Ecto neural progenitor cell (in vitro differentiated cells): ENCODE results near the gene PLXNB1.
"Not testable (repeated sequence)": the region's sequence is repeated elsewhere in the genome, so short reads cannot be mapped to it uniquely, and the experiment has no call there.

ENCODE experiments used
- DNase-seq: peaks from one replicate; pipeline ENCODE4 v3.0.0-alpha.2; 2018; ENCODE audit warnings: low spot score

The PLXNB1 gene, protein sequence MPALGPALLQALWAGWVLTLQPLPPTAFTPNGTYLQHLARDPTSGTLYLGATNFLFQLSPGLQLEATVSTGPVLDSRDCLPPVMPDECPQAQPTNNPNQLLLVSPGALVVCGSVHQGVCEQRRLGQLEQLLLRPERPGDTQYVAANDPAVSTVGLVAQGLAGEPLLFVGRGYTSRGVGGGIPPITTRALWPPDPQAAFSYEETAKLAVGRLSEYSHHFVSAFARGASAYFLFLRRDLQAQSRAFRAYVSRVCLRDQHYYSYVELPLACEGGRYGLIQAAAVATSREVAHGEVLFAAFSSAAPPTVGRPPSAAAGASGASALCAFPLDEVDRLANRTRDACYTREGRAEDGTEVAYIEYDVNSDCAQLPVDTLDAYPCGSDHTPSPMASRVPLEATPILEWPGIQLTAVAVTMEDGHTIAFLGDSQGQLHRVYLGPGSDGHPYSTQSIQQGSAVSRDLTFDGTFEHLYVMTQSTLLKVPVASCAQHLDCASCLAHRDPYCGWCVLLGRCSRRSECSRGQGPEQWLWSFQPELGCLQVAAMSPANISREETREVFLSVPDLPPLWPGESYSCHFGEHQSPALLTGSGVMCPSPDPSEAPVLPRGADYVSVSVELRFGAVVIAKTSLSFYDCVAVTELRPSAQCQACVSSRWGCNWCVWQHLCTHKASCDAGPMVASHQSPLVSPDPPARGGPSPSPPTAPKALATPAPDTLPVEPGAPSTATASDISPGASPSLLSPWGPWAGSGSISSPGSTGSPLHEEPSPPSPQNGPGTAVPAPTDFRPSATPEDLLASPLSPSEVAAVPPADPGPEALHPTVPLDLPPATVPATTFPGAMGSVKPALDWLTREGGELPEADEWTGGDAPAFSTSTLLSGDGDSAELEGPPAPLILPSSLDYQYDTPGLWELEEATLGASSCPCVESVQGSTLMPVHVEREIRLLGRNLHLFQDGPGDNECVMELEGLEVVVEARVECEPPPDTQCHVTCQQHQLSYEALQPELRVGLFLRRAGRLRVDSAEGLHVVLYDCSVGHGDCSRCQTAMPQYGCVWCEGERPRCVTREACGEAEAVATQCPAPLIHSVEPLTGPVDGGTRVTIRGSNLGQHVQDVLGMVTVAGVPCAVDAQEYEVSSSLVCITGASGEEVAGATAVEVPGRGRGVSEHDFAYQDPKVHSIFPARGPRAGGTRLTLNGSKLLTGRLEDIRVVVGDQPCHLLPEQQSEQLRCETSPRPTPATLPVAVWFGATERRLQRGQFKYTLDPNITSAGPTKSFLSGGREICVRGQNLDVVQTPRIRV (N-terminal part only)

DNA sequence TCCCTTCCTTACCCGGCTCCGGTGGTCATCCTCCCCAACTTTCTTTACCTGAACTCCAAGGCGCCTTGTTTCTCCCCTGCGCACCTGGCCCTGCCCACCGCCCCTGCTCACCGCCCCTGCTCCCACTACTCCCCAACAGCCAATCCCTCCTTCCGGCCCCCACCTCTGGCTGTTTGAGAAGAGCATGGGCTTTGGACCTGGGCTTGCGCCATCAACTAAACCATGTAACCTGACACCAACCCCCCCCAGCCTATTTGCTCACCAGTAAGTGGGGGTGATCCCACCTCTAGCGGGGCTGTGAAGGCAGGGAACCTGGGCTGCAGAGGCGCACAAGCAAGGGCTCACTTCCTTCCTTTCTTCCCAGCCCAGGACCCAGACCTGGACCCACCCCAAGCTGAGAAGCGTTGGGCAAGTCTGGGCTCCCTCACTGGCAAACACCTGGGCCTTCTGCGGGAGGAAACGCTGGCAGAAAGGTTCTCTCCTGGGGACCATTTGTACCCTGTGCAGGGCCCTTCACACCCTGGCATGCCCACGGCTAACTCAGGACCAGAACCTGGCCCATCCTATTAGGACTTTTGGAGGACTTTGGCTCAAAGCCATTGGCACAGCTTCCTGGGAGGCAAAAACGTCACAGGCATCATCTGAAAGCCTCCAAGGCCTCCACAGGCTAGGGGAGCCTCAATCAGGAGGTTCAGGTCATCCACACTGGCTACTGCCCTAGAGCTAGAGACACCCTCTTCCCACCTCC lies at the start of gene PLXNB1:
Gene PLXNB1, minus strand, starts transcription at position 127 of the 748 bp plus-strand sequence. CDS start 5,475 bp downstream, outside the sequence.
- DNase-seq = peak; percentile 81

DNA sequence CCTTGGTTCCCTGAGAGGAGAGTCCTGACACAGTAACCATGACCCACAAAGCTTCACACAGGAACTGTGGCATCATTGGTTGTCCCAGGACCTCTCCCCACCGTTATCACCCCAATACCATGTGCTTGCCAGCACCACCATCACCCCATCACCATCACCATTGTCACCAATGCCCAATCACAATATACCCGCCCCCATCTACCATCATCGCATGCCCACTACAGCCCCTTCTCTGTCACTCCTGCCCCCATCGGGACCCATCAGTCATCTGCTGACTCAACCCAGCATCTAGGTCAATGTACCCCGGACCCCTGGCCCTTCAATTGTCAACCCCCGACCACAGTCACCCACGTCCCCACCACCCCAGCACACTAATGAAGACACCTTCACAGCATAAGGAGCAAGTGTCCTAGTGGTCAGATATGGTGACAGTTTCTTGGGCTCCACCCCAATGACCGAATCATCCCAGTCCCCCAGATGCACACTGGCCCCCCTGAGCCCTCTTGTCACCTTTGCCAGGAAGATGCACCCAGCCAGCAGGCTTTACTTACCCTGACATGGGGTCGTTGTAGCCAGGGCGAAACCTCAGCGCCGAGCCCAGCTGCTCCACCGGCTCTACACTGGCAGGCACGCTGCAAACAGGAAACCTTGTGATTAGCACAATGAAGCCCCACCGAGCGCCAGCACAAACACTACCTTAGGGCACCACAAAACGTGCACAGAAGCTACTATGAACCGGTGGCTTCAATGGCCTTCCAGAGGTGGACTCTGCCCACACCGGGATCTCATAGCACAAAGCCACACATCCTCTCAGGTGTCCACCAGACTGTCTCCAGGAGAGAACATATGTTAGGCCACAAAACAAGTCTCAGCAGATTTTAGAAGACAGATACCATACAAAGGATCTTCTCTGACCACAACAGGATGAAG lies 49.0 kb upstream of the PLXNB1 start:
- no peak for DNase-seq

DNA sequence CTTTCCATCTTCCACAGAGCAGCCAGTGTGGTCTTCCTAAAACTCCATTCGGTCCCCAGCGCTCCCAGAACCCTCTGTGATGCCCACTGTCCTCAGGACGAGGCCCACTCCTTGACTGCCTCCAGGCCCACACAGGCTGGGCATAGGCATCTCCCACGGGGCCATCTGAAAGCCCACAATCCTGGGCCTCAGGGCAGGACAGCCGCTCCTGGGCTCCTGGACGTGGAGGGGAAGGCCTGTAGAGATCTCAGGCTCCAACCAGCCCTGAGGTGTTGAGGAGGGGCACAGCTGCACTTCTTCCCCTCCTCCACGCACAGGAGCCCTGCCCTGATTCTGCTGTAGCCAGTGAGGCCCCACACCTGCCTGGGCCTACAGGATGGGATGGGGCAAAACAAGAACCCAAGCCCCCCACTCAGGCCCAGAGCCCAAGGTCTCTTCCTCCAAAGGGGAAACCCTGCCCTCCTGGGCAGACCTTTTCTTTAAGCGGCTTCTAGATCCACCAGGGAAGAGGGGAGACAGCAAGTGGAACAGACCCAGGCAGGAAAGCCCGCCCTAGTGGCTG lies 48.2 kb upstream of the PLXNB1 start:
- peak; percentile 46 for DNase-seq

DNA sequence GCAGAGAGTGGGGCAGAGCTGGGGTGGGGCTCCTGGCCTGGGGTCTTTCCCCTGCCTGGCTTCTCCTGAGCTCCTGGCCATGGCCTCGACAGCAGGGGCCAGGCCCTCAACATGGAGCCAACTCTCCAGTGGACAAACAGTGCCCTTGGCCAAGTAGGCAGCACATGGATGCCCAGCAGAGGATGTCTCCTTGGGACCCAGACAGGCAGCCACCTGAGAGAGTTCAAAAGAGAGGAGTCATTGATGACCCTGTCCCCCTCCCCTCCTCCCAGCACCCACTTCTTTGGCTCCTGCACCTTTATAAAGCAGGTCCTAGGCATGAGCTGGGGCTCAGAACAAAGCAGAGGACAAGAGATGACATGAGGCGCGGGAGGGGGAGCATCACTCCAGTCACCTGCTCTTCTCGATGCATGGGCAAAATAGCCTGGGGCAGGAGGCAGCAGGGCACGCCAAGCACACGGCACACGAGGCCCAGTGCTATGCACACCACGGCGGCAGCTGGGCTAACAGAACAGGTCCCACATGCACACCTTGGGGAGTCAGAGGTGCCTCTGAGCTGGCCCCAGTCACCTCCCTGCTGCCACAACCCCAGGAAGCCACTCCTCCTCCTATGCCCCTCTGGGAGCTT lies 46.7 kb upstream of the PLXNB1 start:
- DNase-seq = no peak

DNA sequence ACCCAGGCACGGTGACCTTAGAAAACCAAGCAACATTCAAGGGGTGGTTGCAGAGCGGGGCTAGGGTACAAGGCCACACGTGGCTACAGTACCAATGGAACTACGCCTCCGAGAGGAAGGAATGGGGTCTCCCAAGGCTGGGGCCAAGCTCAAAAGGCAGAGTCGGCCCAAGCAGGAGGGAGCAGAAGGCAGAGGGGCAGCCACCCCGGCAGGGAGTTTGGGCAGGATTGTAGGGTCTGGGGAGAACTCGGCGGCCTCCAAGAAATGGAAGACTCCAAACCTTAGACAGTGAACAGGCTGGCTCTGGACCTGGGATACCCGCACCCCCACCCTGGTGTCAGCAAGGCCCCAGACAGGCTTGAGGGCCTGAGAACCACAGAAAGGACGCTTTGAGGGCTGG lies 45.3 kb upstream of the PLXNB1 start:
- DNase-seq = no peak

DNA sequence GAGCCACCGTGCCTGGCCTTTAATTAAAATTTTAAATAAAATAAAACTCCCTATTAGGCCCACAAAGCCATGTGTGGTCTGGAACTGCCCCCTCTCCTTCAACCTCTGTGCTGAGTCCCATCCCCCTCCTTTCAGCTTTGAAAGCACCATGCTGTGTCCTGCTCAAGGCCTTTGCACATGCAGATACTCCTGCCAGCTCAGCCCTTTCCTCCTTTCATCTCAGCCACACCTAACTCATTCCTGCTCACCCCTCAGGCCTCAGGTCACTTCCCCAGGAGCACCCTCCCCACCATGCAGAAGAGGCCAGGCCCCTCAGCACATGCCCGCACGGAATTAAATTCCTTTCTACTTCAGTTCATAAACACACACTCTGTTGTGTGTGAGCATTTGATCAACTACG lies 44.7 kb upstream of the PLXNB1 start:
- no peak for DNase-seq

DNA sequence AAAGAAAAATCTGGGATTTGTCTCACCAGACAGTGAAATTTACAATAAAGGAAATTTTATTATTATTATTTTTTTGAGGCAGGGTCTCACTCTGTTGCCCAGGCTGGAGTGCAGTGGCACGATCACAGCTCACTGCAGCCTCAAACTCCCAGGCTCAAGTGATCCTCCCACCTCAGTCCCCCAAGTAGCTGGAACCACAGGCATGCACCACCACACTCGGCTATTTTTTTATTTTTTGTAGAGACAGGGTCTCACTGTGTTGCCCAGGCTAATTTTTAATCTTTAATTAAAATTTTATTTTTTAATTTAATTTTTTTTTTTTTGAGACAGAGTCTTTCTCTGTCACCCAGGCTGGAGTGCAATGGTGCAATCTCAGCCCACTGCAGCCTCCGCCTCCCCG lies 44.1 kb upstream of the PLXNB1 start:
- DNase-seq = not testable (repeated sequence)

DNA sequence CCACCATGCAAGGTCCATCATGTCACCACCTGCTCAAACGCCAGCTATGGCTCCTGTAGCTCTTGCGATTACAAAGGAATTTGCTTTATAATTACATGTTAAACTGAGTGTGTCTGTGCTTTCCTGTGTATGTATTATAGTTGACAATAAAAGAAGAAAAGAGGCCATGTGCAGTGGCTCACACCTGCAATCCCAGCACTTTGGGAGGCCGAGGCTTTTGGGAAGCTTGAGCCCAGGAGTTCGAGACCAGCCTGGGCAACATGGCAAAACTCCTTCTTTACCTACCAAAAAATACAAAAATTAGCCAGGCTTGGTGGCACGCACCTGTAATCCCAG lies 43.7 kb upstream of the PLXNB1 start:
- DNase-seq = no peak

DNA sequence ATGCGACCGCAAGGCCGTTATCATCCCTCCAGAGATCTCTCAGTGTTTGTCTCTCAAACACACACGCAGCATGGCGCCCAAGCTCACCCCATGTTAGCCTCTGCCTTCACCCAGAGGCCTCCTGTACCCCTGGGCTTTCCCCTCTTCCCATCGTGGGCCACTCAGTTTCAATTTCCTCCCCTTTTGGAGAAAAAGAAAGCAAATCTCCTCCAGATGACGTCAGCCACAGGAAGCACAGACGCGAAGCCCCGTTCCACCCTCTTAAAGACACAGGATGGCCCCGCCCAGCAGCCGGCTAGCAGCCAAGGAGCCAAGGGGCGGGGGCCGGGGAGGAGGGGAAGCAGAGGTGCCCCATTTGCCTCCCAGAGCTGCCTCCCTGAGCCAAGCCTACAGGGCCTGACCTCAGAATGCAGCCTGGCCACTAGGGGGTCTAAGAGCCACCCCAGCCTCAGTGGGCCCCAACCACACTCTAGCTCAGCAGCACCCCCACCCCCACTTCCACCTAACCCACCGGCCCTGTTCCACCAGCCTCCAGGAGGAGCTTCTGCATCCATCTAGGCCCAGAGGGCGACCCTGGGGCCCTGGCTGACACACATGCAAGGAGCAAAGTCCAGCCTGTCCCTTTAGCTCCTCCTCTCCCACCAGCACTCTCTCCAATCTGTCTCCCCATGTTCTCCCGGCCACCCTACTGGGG lies 43.2 kb upstream of the PLXNB1 start:
- DNase-seq = peak; percentile 94

DNA sequence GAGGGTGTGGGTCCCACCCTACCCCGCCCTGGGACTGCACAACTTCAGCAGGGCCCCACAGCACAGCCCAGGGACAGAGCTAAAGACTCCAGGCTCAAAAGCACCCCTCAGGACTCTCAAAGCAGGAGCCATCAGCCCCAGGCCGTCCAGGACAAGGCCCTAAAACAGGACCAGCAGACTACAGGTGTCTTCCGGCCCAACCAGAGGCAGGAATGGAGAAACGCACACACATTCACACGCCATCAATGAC lies 42.7 kb upstream of the PLXNB1 start:
- DNase-seq = no peak

DNA sequence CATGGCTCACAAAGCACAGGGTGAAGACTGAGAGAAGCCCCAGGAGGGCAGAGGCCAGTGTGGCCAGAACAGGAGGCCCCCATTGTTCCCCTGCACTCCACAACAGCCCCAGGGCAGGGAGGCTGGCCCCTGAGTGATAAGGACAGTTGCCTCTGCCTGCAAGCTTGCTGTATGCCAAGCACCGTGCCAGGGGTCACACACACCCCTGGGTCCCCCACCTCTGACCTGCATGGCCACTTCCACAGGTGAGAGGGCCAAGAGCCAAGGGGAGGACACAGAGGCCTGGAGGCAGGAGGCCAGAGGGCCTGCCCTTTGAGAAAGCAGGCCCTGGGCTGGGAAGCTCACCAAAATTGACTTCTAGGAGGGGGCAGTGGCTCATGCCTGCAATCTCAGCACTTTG lies 40.4 kb upstream of the PLXNB1 start:
- DNase-seq = no peak

DNA sequence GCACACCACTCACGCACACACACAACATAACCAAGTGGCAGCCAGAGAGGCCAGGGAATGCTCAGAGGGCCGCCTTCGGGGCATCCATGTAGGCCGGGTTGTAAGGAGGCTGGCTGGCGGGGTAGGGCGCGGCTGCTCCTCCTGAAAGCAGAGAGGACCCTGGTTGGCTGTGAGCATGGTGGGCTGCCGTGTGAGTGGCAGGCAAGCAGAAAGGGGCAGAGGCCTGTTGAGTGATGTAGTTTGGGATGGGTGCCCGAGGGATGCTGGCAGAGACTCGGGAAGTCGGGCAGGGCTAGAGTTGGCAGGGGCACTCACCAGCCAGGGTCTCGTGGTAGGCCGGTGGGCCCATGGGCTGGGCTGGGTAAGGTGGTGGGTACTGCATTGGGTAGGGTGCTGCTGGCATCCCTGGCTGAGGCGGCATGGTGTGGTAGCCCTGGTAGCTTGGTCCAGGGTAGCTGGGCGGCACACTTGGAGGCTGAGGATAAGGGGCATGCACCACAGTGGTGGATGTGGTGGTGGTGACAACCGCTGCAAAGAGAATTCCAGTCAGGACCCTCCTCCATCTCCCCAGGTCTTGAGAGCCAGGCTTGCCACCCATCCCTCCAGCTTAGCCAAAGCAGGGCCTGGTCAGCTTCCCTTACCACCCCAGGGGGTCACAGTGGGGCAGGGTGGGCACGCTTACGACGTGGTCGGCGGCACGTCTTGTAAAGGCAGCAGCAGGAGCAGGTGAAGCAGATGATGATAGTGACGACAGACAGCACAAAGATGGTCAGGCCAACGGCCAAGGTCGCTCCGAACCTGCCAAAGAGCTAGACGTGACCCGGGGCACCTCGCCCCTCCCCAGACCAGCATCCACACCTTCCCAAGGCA lies 39.4 kb upstream of the PLXNB1 start:
- DNase-seq = no peak

DNA sequence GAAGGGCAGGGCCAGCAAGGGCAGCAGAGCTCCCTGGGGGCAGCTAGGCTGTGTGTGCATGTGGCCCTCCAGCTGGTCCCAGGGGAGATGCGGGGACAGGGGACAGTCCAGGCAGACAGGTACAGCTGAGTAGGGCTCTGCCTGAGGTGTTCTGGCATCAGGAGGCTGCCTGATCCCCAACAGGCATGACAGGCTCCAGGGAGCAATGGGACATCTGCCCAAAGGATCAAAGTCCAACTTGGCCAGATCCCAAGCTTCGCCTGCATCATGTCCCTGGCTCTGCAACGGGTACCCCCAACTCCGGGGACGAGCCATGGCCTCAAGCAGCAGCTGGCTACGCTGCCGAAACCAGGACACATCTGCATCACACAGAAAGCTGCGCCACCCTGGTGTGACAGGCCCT lies 38.4 kb upstream of the PLXNB1 start:
- no peak for DNase-seq

DNA sequence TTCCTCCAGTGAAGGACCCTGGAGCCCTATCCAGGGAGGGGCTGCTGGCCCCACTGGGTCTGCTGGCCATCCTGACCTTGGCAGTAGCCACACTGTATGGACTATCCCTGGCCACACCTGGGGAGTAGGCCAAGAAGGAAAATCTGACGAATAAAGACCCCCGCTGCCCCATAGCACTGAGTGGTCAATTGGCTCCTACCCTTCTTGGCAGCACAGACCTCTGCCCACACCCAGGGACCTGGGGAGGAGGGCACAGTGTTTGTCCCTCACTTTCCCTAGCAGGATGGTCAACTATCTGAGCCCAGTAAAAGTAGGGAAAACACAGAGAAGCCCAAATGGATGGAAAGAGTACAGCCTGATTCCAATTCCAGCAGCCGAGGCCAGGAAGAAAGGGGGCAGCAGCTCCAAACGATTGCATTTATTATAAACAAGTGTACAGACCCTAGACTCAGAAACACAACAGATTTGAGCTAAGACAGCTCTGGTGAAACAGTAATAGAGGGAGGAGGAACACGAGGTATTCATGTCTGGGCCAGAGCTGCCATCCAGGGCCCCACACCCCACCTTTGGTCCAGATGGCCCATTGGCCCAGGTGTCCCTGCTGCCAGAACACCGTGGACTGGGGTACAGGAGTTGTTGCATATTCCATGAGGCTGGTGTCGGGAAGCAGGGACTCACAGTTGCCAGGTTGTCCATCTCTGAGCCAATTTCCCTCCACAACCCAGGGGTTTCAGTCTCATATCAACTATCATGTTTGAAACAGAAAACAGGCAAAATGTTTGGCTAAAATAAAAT lies 37.8 kb upstream of the PLXNB1 start:
- no peak for DNase-seq

DNA sequence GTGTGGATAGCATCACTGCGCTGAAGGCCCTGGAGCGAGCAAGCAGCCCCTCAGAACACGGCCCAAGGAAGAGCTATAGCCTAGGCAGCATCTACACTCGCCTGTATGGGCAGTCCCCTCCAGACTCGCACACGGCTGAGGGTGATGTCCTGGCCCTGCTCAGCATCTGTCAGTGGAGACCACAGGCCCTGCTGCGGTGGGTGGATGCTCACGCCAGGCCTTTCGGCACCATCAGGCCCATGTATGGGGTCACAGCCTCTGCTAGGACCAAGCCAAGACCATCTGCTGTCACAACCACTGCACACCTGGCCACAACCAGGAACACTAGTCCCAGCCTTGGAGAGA lies 37.2 kb upstream of the PLXNB1 start:
- no peak for DNase-seq

DNA sequence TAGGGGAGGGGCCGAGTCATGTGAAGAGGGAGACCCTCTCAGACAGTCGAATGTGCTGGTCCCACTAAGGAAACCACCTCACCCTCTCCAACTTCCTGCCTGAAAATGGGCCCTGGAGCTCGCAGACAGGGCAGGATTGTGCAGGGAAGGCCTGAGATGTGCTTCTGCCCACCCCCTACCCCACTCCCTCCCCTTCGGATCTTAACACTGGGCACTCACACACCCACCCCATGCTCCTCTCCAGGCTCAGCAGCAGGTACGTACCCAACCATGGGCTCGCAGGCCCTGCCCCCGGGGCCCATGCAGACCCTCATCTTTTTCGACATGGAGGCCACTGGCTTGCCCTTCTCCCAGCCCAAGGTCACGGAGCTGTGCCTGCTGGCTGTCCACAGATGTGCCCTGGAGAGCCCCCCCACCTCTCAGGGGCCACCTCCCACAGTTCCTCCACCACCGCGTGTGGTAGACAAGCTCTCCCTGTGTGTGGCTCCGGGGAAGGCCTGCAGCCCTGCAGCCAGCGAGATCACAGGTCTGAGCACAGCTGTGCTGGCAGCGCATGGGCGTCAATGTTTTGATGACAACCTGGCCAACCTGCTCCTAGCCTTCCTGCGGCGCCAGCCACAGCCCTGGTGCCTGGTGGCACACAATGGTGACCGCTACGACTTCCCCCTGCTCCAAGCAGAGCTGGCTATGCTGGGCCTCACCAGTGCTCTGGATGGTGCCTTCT lies 36.7 kb upstream of the PLXNB1 start:
- no peak for DNase-seq
